ENCODE data around the gene PTPRD.

Gene PTPRD

GRCh38 chr9:9790216-9790872, 822.5 kb downstream of the PTPRD start:
- Histone ChIP-seq H3K36me3 (ENCODE audit: control insufficient read depth, low read length) (peaks cover 11% of the 10 kb centered on the region), H3K4me1 (ENCODE audit: control insufficient read depth, low read length) (peaks cover 59% of the 10 kb centered on the region), H3K79me2 (ENCODE audit: control insufficient read depth, low read length) (no peaks in the 10 kb centered on the region), H3K4me2 (ENCODE audit: low read length) (peak overlapping the region; percentile 77), H4K20me1 (ENCODE audit: control insufficient read depth, insufficient read depth, low read depth, low read length) (no peaks in the 10 kb centered on the region), H3K4me3 (ENCODE audit: low read length) (peak overlapping the region; percentile 34; the same call in 1 of the 2 replicates), H3K9me2 (replicated peaks; ENCODE audit: control insufficient read depth, low read length) (no peaks in the 10 kb centered on the region), H3K27ac (ENCODE audit: low read depth, low read length) (peak overlapping the region; percentile 91), H3F3A (ENCODE audit: control insufficient read depth, insufficient read depth) (peaks cover 12% of the 10 kb centered on the region), H3K9me3 (ENCODE audit: control insufficient read depth, insufficient read depth, low read length) (0 out of 2 replicates have a peak, but pooled peaks cover 5% of the 10 kb centered on the region), H3K27me3 (ENCODE audit: control insufficient read depth, low read length) (no peaks in the 10 kb centered on the region)
- TF ChIP-seq, protein P1, sequence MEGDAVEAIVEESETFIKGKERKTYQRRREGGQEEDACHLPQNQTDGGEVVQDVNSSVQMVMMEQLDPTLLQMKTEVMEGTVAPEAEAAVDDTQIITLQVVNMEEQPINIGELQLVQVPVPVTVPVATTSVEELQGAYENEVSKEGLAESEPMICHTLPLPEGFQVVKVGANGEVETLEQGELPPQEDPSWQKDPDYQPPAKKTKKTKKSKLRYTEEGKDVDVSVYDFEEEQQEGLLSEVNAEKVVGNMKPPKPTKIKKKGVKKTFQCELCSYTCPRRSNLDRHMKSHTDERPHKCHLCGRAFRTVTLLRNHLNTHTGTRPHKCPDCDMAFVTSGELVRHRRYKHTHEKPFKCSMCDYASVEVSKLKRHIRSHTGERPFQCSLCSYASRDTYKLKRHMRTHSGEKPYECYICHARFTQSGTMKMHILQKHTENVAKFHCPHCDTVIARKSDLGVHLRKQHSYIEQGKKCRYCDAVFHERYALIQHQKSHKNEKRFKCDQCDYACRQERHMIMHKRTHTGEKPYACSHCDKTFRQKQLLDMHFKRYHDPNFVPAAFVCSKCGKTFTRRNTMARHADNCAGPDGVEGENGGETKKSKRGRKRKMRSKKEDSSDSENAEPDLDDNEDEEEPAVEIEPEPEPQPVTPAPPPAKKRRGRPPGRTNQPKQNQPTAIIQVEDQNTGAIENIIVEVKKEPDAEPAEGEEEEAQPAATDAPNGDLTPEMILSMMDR (IDR thresholded peaks at IDR 0.05; ENCODE audit: low read depth, low read length, poor library complexity, severe bottlenecking) = peak; percentile 76
- TF ChIP-seq EZH2phosphoT487 (IDR thresholded peaks at IDR 0.05; ENCODE audit: borderline replicate concordance, low read length) = no peak

DNA sequence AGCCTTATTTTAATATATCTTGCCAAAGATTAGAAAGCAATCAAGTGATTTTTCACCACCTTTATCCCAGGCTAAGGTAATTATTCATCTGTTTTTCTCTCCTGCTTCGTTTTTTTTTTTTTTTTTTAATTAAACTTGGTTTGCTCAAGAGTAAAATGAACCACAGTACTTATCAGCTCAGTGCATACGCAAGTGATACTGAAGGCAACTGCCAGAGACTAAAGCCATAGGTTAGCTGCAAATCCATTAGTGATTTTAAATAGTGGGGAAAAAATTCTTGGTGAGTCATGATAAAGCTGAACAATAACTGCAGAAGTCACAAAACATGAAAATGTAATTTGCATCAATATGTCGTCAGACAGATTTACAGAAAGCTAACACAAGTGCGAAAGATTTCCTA, 829.1 kb downstream of the PTPRD start:
- Histone ChIP-seq H3K4me2 (ENCODE audit: low read length) (no peak overlapping the region), H3K27ac (ENCODE audit: low read depth, low read length) (no peak overlapping the region), H3K79me2 (ENCODE audit: control insufficient read depth, low read length) (no peaks in the 10 kb centered on the region), H3K4me3 (ENCODE audit: low read length) (no peak overlapping the region), H3K4me1 (ENCODE audit: control insufficient read depth, low read length) (peaks cover 11% of the 10 kb centered on the region), H3K9me3 (ENCODE audit: control insufficient read depth, insufficient read depth, low read length) (no peaks in the 10 kb centered on the region), H3K27me3 (ENCODE audit: control insufficient read depth, low read length) (no peaks in the 10 kb centered on the region), H3K9me2 (replicated peaks; ENCODE audit: control insufficient read depth, low read length) (no peaks in the 10 kb centered on the region), H4K20me1 (ENCODE audit: control insufficient read depth, insufficient read depth, low read depth, low read length) (no peaks in the 10 kb centered on the region), H3F3A (ENCODE audit: control insufficient read depth, insufficient read depth) (no peaks in the 10 kb centered on the region), H3K36me3 (ENCODE audit: control insufficient read depth, low read length) (no peaks in the 10 kb centered on the region)
- no peak for TF ChIP-seq EZH2phosphoT487 (IDR thresholded peaks at IDR 0.05; ENCODE audit: borderline replicate concordance, low read length)
- TF ChIP-seq, protein P1 (IDR thresholded peaks at IDR 0.05; ENCODE audit: low read depth, low read length, poor library complexity, severe bottlenecking) = no peak

DNA sequence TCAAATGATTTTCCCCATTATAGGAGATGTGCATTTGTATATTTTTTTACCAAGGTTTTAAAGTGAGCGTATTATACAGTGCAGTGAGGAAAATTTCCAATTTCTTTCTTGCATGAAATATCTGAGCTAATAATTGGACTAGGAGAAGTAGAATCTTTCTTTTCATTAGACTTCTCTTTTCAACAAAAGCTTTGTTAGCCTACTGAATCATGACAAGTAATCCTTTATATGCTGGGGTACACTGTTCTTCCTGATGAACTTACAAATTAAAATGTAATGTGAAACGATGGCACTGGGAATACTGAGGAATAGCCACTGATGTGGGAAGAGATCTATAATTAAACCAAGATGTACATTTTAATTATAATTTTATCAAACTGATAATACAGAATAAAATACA, 829.6 kb downstream of the PTPRD start:
- Histone ChIP-seq H3K9me2 (replicated peaks; ENCODE audit: control insufficient read depth, low read length) (no peaks in the 10 kb centered on the region), H3K79me2 (ENCODE audit: control insufficient read depth, low read length) (no peaks in the 10 kb centered on the region), H3K36me3 (ENCODE audit: control insufficient read depth, low read length) (no peaks in the 10 kb centered on the region), H3K27me3 (ENCODE audit: control insufficient read depth, low read length) (no peaks in the 10 kb centered on the region), H3K4me2 (ENCODE audit: low read length) (no peak overlapping the region), H4K20me1 (ENCODE audit: control insufficient read depth, insufficient read depth, low read depth, low read length) (no peaks in the 10 kb centered on the region), H3K27ac (ENCODE audit: low read depth, low read length) (no peak overlapping the region), H3F3A (ENCODE audit: control insufficient read depth, insufficient read depth) (no peaks in the 10 kb centered on the region), H3K9me3 (ENCODE audit: control insufficient read depth, insufficient read depth, low read length) (no peaks in the 10 kb centered on the region), H3K4me1 (ENCODE audit: control insufficient read depth, low read length) (peaks cover 6% of the 10 kb centered on the region), H3K4me3 (ENCODE audit: low read length) (no peak overlapping the region)
- TF ChIP-seq EZH2phosphoT487 (IDR thresholded peaks at IDR 0.05; ENCODE audit: borderline replicate concordance, low read length) = no peak
- TF ChIP-seq, protein P1 (IDR thresholded peaks at IDR 0.05; ENCODE audit: low read depth, low read length, poor library complexity, severe bottlenecking) = no peak

Measured in DOHH2 (cell line).